Trophoblast cell (in vitro differentiated cells and primary cell): ENCODE data around the gene RAB24. TPM values are rescaled to one million over a fixed set of nuclear protein-coding genes. Genes with fewer than 3 reads are reported as not detected.

Experiments used
- DNase-seq, 2 donors: peaks; one replicate each; pipeline ENCODE4 v3.0.0-alpha.2; 2016
- H2AFZ ChIP-seq: 2 replicates; pipeline ENCODE4 v1.6.1; 2013; ENCODE audit warnings: low read length, moderate library complexity, mild to moderate bottlenecking; ENCODE audit not compliant: insufficient read depth, poor library complexity
- H2AK5ac ChIP-seq: 2 replicates; pipeline ENCODE4 v1.6.1; 2013; ENCODE audit warnings: mild to moderate bottlenecking, low read length
- H2BK120ac ChIP-seq: 2 replicates; pipeline ENCODE4 v1.6.1; 2013; ENCODE audit warnings: low read length, mild to moderate bottlenecking, moderate library complexity; ENCODE audit not compliant: insufficient read depth, poor library complexity
- H2BK12ac ChIP-seq: 2 replicates; pipeline ENCODE4 v1.6.1; 2013; ENCODE audit warnings: mild to moderate bottlenecking, low read length, moderate library complexity
- H2BK5ac ChIP-seq: 2 replicates; pipeline ENCODE4 v1.6.1; 2013; ENCODE audit warnings: low read length, low read depth, moderate library complexity, mild to moderate bottlenecking; ENCODE audit not compliant: poor library complexity
- H3K14ac ChIP-seq: 2 replicates; pipeline ENCODE4 v1.6.1; 2013; ENCODE audit warnings: mild to moderate bottlenecking, low read length
- H3K18ac ChIP-seq: 2 replicates; pipeline ENCODE4 v1.6.1; 2013; ENCODE audit warnings: mild to moderate bottlenecking, low read length
- H3K23ac ChIP-seq: 2 replicates; pipeline ENCODE4 v1.6.1; 2013; ENCODE audit warnings: low read length
- H3K27ac ChIP-seq: 2 replicates; pipeline ENCODE4 v1.5.1; 2013; ENCODE audit warnings: low read depth, mild to moderate bottlenecking, inconsistent platforms, low read length, moderate library complexity
- H3K27me3 ChIP-seq: 2 replicates; pipeline ENCODE4 v1.6.1; 2013; ENCODE audit warnings: inconsistent platforms, mild to moderate bottlenecking, low read length, moderate library complexity; ENCODE audit not compliant: insufficient read depth
- H3K36me3 ChIP-seq, 2 experiments: 1 replicate in 1 of 2; 2 replicates in 1 of 2; pipeline ENCODE4 v1.6.1; 2013; ENCODE audit warnings: low read length in 2 of 2, mild to moderate bottlenecking in 2 of 2, moderate library complexity in 1 of 2; ENCODE audit not compliant: insufficient read depth in 2 of 2, control insufficient read depth in 1 of 2
- H3K4ac ChIP-seq: 2 replicates; pipeline ENCODE4 v1.6.1; 2013; ENCODE audit warnings: low read depth, mild to moderate bottlenecking, low read length, moderate library complexity
- H3K4me1 ChIP-seq, 2 experiments: 1 replicate in 1 of 2; 2 replicates in 1 of 2; pipeline ENCODE4 v1.6.1; 2013; ENCODE audit warnings: low read length in 2 of 2, mild to moderate bottlenecking in 2 of 2, moderate library complexity in 1 of 2; ENCODE audit not compliant: insufficient read depth in 2 of 2, control insufficient read depth in 1 of 2
- H3K4me2 ChIP-seq: 2 replicates; pipeline ENCODE4 v1.6.1; 2013; ENCODE audit warnings: inconsistent platforms, mild to moderate bottlenecking, low read length, moderate library complexity
- H3K4me3 ChIP-seq: 2 replicates; pipeline ENCODE4 v1.5.1; 2013; ENCODE audit warnings: mild to moderate bottlenecking, low read depth, low read length, inconsistent platforms
- H3K79me1 ChIP-seq: one replicate; pipeline ENCODE4 v1.6.1; 2013; ENCODE audit warnings: low read length
- H3K79me2 ChIP-seq: 2 replicates; pipeline ENCODE4 v1.6.1; 2013; ENCODE audit warnings: low read length, mild to moderate bottlenecking; ENCODE audit not compliant: control insufficient read depth, insufficient read depth, poor library complexity
- H3K9ac ChIP-seq: 2 replicates; pipeline ENCODE4 v1.6.1; 2013; ENCODE audit warnings: mild to moderate bottlenecking, low read length
- H3K9me3 ChIP-seq: 2 replicates; pipeline ENCODE4 v1.6.1; 2013; ENCODE audit warnings: low read depth, mild to moderate bottlenecking, control low read depth, inconsistent platforms, low read length; ENCODE audit not compliant: insufficient read depth
- H4K12ac ChIP-seq: 2 replicates; pipeline ENCODE4 v1.6.1; 2013; ENCODE audit warnings: low read depth, mild to moderate bottlenecking, low read length, moderate library complexity
- H4K8ac ChIP-seq: 2 replicates; pipeline ENCODE4 v1.6.1; 2013; ENCODE audit warnings: low read depth, mild to moderate bottlenecking, low read length, moderate library complexity
- H4K91ac ChIP-seq: one replicate; pipeline ENCODE4 v1.6.1; 2013; ENCODE audit warnings: low read depth, mild to moderate bottlenecking, low read length, moderate library complexity
- WGBS: extraction: QIAGEN DNeasy Blood & Tissue Kit; methylation state at CpG from one replicate; pipeline ENCODE4 v1.1.7; 2013; ENCODE audit warnings: missing lambda C conversion rate; ENCODE audit not compliant: insufficient read length, insufficient coverage; ENCODE audit errors: extremely low coverage; 5-methylcytosine and 5-hydroxymethylcytosine counted together
- polyA plus RNA-seq: library from polyadenylated mRNA; stranded (reverse); fragments of 200-250 nt; gene quantifications from 2 replicates; pipeline ENCODE4 v1.2.3, GENCODE V29; 2013

RAB24 gene
- 30.0 and 32.2 TPM in 2 replicates for polyA plus RNA-seq

DNA sequence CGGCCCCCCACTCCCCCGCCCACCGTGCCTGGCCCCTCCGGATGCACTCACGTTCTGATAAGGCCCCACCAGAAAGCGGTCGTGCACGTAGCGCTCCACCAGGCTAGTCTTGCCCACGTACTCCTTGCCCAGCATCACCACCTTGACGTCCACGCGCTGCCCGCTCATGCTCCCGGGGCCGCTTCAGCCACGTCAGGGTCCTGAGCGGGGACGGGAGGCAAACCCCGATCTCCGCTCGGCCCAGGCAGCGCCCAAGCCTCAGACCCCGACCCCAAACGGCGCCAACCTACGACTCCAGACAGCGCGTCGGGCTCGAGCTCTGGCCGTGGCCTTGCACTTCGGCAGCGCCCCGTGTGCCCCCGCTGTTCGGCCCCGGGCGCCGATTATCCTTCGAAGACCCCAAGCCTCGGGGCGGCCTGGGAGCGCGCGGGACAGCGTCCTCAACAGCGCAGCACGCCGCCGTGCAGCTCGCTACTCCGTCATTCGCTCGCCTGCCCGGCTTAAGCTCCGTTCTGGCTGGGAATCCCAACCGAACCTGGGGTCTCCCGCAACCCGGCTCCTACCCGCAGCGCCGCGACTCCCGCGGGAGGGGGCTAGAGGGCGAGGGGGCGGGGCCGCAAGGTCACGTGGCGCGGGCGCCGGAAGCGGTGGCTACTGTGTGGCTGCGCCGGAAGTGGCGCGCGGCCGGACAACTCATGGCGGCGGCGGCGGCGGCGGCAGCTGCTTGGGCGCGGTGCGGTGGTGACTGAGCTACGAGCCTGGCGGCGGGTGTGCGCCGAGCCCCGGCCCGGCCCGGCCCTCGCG, at the start of gene RAB24, which contains the start of gene PRELID1:
Gene RAB24, minus strand, starts transcription at position 599 of the 804 bp plus-strand sequence. Its CDS starts 431 bp downstream, at position 168.
Gene PRELID1, plus strand, starts transcription at position 679 of the 804 bp plus-strand sequence. CDS start 187 bp downstream, outside the sequence.
- peak within 1 kb of the TSS; percentile 36 for H3K14ac ChIP-seq
- WGBS = no CpG with 5 or more reads among the region's 100 CpGs

DNA sequence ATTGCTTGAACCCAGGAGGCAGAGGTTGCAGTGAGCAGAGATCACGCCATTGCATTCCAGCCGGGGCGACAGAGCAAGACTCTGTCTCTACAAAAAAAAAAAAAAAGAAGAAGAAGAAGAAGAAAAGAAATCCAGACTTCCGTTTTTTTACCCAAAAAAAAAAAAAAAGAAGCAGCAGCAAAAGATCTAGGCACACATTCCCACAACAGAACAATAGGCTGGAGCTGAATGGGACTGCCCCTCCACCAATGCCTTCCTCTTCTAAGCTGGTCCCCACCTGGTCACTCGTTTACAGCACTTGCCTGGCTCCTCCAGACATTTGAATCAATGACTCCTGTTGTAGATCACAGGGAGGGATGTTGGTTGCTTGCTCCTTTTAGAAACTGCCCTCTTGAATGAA, 49.6 kb upstream of the RAB24 start:
- no CpG with 5 or more reads among the region's 5 CpGs for WGBS
- peaks cover 10% of the 10 kb centered on the region for H3K79me1 ChIP-seq
- H3K4me3 ChIP-seq = no peak overlapping the region
- no peaks in the 10 kb centered on the region for H3K9me3 ChIP-seq
- peaks cover 11% of the 10 kb centered on the region for H3K79me2 ChIP-seq
- H3K27ac ChIP-seq = no peak overlapping the region
- no peak overlapping the region for H2BK12ac ChIP-seq
- no peak overlapping the region for H2BK5ac ChIP-seq
- H2AFZ ChIP-seq = no peak overlapping the region
- no peak overlapping the region for H3K23ac ChIP-seq
- no peak overlapping the region for H3K4me2 ChIP-seq
- H4K8ac ChIP-seq = no peak overlapping the region
- H2BK120ac ChIP-seq = no peak overlapping the region
- no peak overlapping the region for H2AK5ac ChIP-seq
- no peak overlapping the region for H3K14ac ChIP-seq
- peaks cover 12 to 16% of the 10 kb centered on the region in 2 experiments for H3K4me1 ChIP-seq
- H3K36me3 ChIP-seq = peaks cover 0 to 3% of the 10 kb centered on the region in 2 experiments
- no peak overlapping the region for H3K9ac ChIP-seq
- no peak overlapping the region for H4K91ac ChIP-seq
- H3K27me3 ChIP-seq = no peaks in the 10 kb centered on the region
- DNase-seq = no peak
- no peak overlapping the region for H3K18ac ChIP-seq
- no peak overlapping the region for H3K4ac ChIP-seq
- H4K12ac ChIP-seq = no peak overlapping the region

More for the DNA sequence above, at the start of gene RAB24, which contains the start of gene PRELID1:
- H4K8ac ChIP-seq = peak within 1 kb of the TSS; percentile 93
- peaks cover 24 to 32% of the 10 kb centered on the region in 2 experiments for H3K36me3 ChIP-seq
- peak within 1 kb of the TSS; percentile 25 for H2BK12ac ChIP-seq
- H3K4ac ChIP-seq = peak within 1 kb of the TSS; percentile 95
- peak within 1 kb of the TSS; percentile 92 for H4K91ac ChIP-seq
- peak within 1 kb of the TSS; percentile 52 for H2BK5ac ChIP-seq
- H3K27me3 ChIP-seq = no peaks in the 10 kb centered on the region
- H3K79me2 ChIP-seq = peaks cover 12% of the 10 kb centered on the region
- peak within 1 kb of the TSS; percentile 85 for H2AFZ ChIP-seq
- peak within 1 kb of the TSS; percentile 62 for H3K27ac ChIP-seq
- H2BK120ac ChIP-seq = peak within 1 kb of the TSS; percentile 81
- H3K4me3 ChIP-seq = peak within 1 kb of the TSS; percentile 96
- H3K4me2 ChIP-seq = peak within 1 kb of the TSS; percentile 92
- DNase-seq = peak; percentile 90 to 94
- H3K23ac ChIP-seq = no peak within 1 kb of the TSS
- H3K79me1 ChIP-seq = peaks cover 10% of the 10 kb centered on the region
- H3K9ac ChIP-seq = peak within 1 kb of the TSS; percentile 93
- peak within 1 kb of the TSS; percentile 54 for H3K18ac ChIP-seq
- H3K4me1 ChIP-seq = peaks cover 23 to 34% of the 10 kb centered on the region in 2 experiments
- H3K9me3 ChIP-seq = no peaks in the 10 kb centered on the region
- H2AK5ac ChIP-seq = peak within 1 kb of the TSS; percentile 74
- peak within 1 kb of the TSS; percentile 72 for H4K12ac ChIP-seq

DNA sequence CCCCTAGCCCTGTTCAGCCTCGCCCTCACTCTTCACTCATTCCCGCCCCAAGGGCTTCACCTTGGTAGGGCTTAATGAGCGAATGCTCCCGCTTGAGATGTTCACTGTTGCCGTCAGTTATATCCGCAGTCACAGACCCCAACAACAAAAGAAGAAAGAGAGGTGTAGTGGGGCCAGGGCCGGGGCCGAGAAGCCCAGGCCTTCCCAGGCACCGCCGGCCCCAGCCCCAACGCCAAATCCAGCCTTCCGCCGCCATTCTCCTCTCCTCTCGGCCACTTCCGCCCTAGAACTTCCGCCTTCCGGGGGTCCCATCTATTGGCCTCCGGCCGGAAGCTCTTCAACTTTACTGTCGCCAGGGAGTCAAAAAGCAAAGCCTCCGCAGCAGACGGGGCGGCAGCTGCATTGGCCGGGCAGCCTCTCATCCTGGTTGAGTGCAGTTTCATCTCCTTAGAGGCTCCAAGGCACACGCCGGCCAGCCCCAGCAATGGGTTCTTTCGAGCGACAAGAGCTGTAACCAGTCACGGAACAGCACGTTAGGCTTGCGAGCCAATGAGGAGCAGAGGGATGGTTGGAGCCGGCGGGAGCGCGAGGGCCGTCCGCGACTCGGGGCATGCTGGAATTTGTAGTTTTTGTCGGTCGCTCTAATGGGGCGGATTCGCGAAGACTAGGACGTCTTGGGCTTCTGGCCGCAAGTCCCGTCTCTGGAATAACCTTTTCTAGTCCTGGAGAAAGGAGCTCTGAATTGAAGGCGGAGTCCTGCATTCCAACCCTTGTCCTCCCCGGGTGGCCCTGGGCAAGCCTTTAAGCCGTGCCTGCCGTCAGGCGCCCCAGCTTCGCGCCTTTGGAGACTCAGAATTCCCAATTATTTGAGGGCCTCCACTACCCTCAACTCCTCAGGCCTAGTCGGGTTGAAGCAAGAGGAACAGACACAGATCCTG, 48.1 kb upstream of the RAB24 start, which contains the start of gene LMAN2:
Gene LMAN2, minus strand, starts transcription at position 277 of the 938 bp plus-strand sequence. Its CDS starts 21 bp downstream, at position 256.
- no peaks in the 10 kb centered on the region for H3K9me3 ChIP-seq
- H3K79me2 ChIP-seq = peaks cover 13% of the 10 kb centered on the region
- H3K23ac ChIP-seq = no peak within 1 kb of the TSS
- WGBS = no CpG with 5 or more reads among the region's 55 CpGs
- peak; percentile 93 to 96 for DNase-seq
- H3K9ac ChIP-seq = peak within 1 kb of the TSS; percentile 89
- H2BK12ac ChIP-seq = peak within 1 kb of the TSS; percentile 11
- H4K91ac ChIP-seq = peak within 1 kb of the TSS; percentile 91
- H4K12ac ChIP-seq = peak within 1 kb of the TSS; percentile 97
- H3K4me1 ChIP-seq = peaks cover 12 to 16% of the 10 kb centered on the region in 2 experiments
- H2BK120ac ChIP-seq = peak within 1 kb of the TSS; percentile 90
- H3K36me3 ChIP-seq = peaks cover 3 to 10% of the 10 kb centered on the region in 2 experiments
- H3K4ac ChIP-seq = peak within 1 kb of the TSS; percentile 76
- H3K14ac ChIP-seq = peak within 1 kb of the TSS; percentile 88
- peak within 1 kb of the TSS; percentile 96 for H4K8ac ChIP-seq
- H3K4me3 ChIP-seq = peak within 1 kb of the TSS; percentile 97
- H3K4me2 ChIP-seq = peak within 1 kb of the TSS; percentile 82
- peaks cover 10% of the 10 kb centered on the region for H3K79me1 ChIP-seq
- H2AK5ac ChIP-seq = peak within 1 kb of the TSS; percentile 57
- peak within 1 kb of the TSS; percentile 95 for H3K27ac ChIP-seq
- peak within 1 kb of the TSS; percentile 96 for H2AFZ ChIP-seq
- peak within 1 kb of the TSS; percentile 97 for H2BK5ac ChIP-seq
- no peaks in the 10 kb centered on the region for H3K27me3 ChIP-seq
- H3K18ac ChIP-seq = peak within 1 kb of the TSS; percentile 85
